Measurements from ENCODE around the gene BRME1.

The BRME1 gene

GRCh38 chr19:13838435-13839129 is 67.3 kb downstream of the BRME1 start:
- Histone ChIP-seq H3K36me3 (replicated peaks) (peaks cover 20% of the 10 kb centered on the region), H3K4me3 (no peak overlapping the region), H3K4me1 (peaks cover 22% of the 10 kb centered on the region), H3K27me3 (ENCODE audit: low read depth) (no peaks in the 10 kb centered on the region), H3K9me3 (no peaks in the 10 kb centered on the region)
- in situ Hi-C loops (cut with MboI; ENCODE audit: low sequenced_read_pairs): no loop called here
- no peak for DNase-seq (ENCODE audit: low spot score in 2 of 2)

- Histone ChIP-seq H3K36me3 (replicated peaks) (peaks cover 21% of the 10 kb centered on the region), H3K4me1 (peaks cover 14% of the 10 kb centered on the region), H3K27me3 (ENCODE audit: low read depth) (no peaks in the 10 kb centered on the region), H3K4me3 (no peak overlapping the region), H3K9me3 (no peaks in the 10 kb centered on the region)
- no peak for DNase-seq (ENCODE audit: low spot score in 2 of 2)
- in situ Hi-C loops (cut with MboI; ENCODE audit: low sequenced_read_pairs): no loop called here
These were observed 69.9 kb downstream of the BRME1 start for GRCh38 chr19:13835791-13836723.

- in situ Hi-C loops (cut with MboI; ENCODE audit: low sequenced_read_pairs): no loop called here
- peaks cover 23% of the 10 kb centered on the region for H3K36me3 ChIP-seq (replicated peaks)
- no peaks in the 10 kb centered on the region for H3K9me3 ChIP-seq
- H3K4me1 ChIP-seq: peaks cover 3% of the 10 kb centered on the region
- DNase-seq (ENCODE audit: low spot score in 2 of 2): no peak
- H3K27me3 ChIP-seq (ENCODE audit: low read depth): no peaks in the 10 kb centered on the region
- no peak overlapping the region for H3K4me3 ChIP-seq
These were observed 71.5 kb downstream of the BRME1 start for GRCh38 chr19:13834244-13835069.

DNA sequence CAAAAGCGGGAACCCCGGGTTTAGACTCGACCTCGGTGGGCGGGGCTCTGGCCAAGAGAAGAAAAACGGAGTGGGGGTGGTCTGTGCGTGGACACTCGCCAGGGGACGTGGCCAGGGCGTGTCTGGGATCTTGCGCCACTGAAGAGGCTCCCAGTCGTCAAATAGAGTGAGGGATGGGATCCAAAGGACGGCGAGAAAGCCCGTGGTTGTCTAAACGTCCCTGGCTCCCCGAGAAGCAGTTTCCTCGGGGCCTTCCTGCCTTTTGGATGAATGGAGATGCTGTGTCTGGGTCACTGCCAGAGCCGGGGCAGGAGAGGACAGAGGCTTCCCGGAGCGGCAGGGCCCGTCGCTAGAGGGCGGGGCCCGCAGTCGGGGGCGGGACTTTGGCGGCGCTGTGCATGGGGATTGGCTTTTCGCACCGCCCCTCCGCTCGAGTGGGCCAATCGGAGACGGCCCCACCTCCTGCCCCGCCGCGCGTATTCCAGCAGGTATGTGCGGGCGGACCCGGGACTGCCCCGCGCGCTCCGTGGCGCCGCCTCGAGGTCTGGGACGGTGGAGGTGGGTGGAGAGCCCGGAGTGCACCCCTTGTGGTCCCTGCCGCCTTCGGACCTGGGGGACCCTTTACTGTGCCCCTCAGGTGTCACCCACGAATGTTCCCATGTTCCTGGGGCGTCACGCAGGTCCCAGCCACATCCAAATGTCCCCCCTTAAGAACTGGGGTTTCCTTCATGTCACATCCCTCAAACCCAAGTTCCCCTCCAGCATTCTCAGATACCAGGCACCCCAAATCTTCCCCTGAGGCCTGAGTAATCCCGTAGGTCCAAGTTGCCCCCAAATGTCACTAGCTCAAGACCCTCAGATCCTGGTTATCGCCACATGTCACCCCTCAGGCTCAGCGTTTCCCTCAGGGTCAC is 72.3 kb downstream of the BRME1 start:
- H3K4me1 ChIP-seq: no peaks in the 10 kb centered on the region
- H3K4me3 ChIP-seq: no peak overlapping the region
- peaks cover 20% of the 10 kb centered on the region for H3K36me3 ChIP-seq (replicated peaks)
- peak in 1 of 2 experiments; percentile 62 for DNase-seq (ENCODE audit: low spot score in 2 of 2)
- in situ Hi-C loops (cut with MboI; ENCODE audit: low sequenced_read_pairs): no loop called here
- no peaks in the 10 kb centered on the region for H3K9me3 ChIP-seq
- H3K27me3 ChIP-seq (ENCODE audit: low read depth): no peaks in the 10 kb centered on the region

Data from HAP-1 (cell line).